Neuronal stem cell (in vitro differentiated cells): ENCODE data around the gene CACNA1C.

Experiments
- DNase-seq: peaks from one replicate; pipeline ENCODE4 v3.0.0-alpha.2; 2013; ENCODE audit warnings: low spot score
- H2AFZ ChIP-seq: one replicate; pipeline ENCODE4 v1.6.1; 2013; ENCODE audit warnings: mild to moderate bottlenecking, low read length, inconsistent platforms
- H2AK5ac ChIP-seq: 2 replicates; pipeline ENCODE4 v1.6.1; 2013; ENCODE audit warnings: low read depth, mild to moderate bottlenecking, inconsistent platforms, low read length, moderate library complexity, mixed read lengths
- H2BK120ac ChIP-seq: 2 replicates; pipeline ENCODE4 v1.6.1; 2013; ENCODE audit warnings: low read depth, mild to moderate bottlenecking, inconsistent platforms, low read length, moderate library complexity, mixed read lengths
- H2BK12ac ChIP-seq: one replicate; pipeline ENCODE4 v1.6.1; 2013; ENCODE audit warnings: low read length, inconsistent platforms
- H2BK15ac ChIP-seq: 2 replicates; pipeline ENCODE4 v1.6.1; 2013; ENCODE audit warnings: mild to moderate bottlenecking, low read length, inconsistent platforms, mixed read lengths
- H2BK5ac ChIP-seq: one replicate; pipeline ENCODE4 v1.6.1; 2013; ENCODE audit warnings: inconsistent platforms, mild to moderate bottlenecking, low read length, moderate library complexity
- H3K14ac ChIP-seq: one replicate; pipeline ENCODE4 v1.6.1; 2013; ENCODE audit warnings: low read length, inconsistent platforms
- H3K18ac ChIP-seq: 2 replicates; pipeline ENCODE4 v1.6.1; 2013; ENCODE audit warnings: low read length, inconsistent platforms
- H3K23ac ChIP-seq: 2 replicates; pipeline ENCODE4 v1.6.1; 2013; ENCODE audit warnings: low read depth, mild to moderate bottlenecking, mixed read lengths, low read length, inconsistent platforms; ENCODE audit not compliant: poor library complexity
- H3K27ac ChIP-seq: replicated peaks from 3 replicates; pipeline ENCODE4 v1.5.1; 2013; ENCODE audit warnings: low read length, inconsistent platforms
- H3K27me3 ChIP-seq, 3 experiments: 2 replicates each; pipeline ENCODE4 v1.6.1; 2013; ENCODE audit warnings: low read length in 3 of 3, mild to moderate bottlenecking in 2 of 3, inconsistent platforms in 1 of 3, low read depth in 1 of 3, mixed read lengths in 1 of 3, moderate library complexity in 1 of 3; ENCODE audit not compliant: control insufficient read depth in 3 of 3, insufficient read depth in 3 of 3
- H3K36me3 ChIP-seq, 2 donors: replicated peaks in 1 of 2; 2 replicates each; pipeline ENCODE4 v1.6.1; 2013; ENCODE audit warnings: low read length in 2 of 2; ENCODE audit not compliant: control insufficient read depth in 2 of 2, insufficient read depth in 2 of 2
- H3K4ac ChIP-seq: 2 replicates; pipeline ENCODE4 v1.6.1; 2013; ENCODE audit warnings: inconsistent platforms, mild to moderate bottlenecking, low read length, moderate library complexity
- H3K4me1 ChIP-seq, 2 donors: 1 replicate in 1 of 2; 2 replicates in 1 of 2; pipeline ENCODE4 v1.6.1; 2013; ENCODE audit warnings: low read length in 2 of 2, low read depth in 1 of 2; ENCODE audit not compliant: control insufficient read depth in 2 of 2, insufficient read depth in 1 of 2
- H3K4me2 ChIP-seq: one replicate; pipeline ENCODE4 v1.6.1; 2013; ENCODE audit warnings: mild to moderate bottlenecking, low read length, inconsistent platforms; ENCODE audit not compliant: insufficient read depth, poor library complexity, severe bottlenecking
- H3K4me3 ChIP-seq, 2 donors: 2 replicates each; pipeline ENCODE4 v1.5.1; 2013; ENCODE audit warnings: low read length in 2 of 2, mild to moderate bottlenecking in 2 of 2, inconsistent platforms in 1 of 2, moderate library complexity in 1 of 2
- H3K79me1 ChIP-seq: one replicate; pipeline ENCODE4 v1.6.1; 2013; ENCODE audit warnings: low read depth, mild to moderate bottlenecking, inconsistent platforms, low read length, moderate library complexity
- H3K9ac ChIP-seq: one replicate; pipeline ENCODE4 v1.6.1; 2013; ENCODE audit warnings: mild to moderate bottlenecking, low read depth, low read length, inconsistent platforms; ENCODE audit not compliant: poor library complexity
- H3K9me3 ChIP-seq, 2 donors: replicated peaks in 1 of 2; 2 replicates each; pipeline versions ENCODE3 to v1.6.1; 2013; ENCODE audit warnings: low read length in 2 of 2, mild to moderate bottlenecking in 2 of 2, inconsistent platforms in 1 of 2, low read depth in 1 of 2, mixed read lengths in 1 of 2, moderate library complexity in 1 of 2; ENCODE audit not compliant: control insufficient read depth in 2 of 2, insufficient read depth in 1 of 2
- H4K8ac ChIP-seq: one replicate; pipeline ENCODE4 v1.6.1; 2013; ENCODE audit warnings: low read depth, mild to moderate bottlenecking, inconsistent platforms, low read length, moderate library complexity
- H4K91ac ChIP-seq: one replicate; pipeline ENCODE4 v1.6.1; 2013; ENCODE audit warnings: low read length, low read depth, mild to moderate bottlenecking, inconsistent platforms; ENCODE audit not compliant: poor library complexity
- WGBS, 2 donors: extraction: QIAGEN DNeasy Blood & Tissue Kit; methylation state at CpG; one replicate each; pipeline ENCODE4 v1.1.7; 2013; ENCODE audit warnings: missing lambda C conversion rate in 2 of 2, mixed read lengths in 1 of 2; ENCODE audit not compliant: insufficient read length in 2 of 2, insufficient replicate concordance in 1 of 2; ENCODE audit errors: extremely low coverage in 2 of 2; 5-methylcytosine and 5-hydroxymethylcytosine counted together

CACNA1C gene

DNA sequence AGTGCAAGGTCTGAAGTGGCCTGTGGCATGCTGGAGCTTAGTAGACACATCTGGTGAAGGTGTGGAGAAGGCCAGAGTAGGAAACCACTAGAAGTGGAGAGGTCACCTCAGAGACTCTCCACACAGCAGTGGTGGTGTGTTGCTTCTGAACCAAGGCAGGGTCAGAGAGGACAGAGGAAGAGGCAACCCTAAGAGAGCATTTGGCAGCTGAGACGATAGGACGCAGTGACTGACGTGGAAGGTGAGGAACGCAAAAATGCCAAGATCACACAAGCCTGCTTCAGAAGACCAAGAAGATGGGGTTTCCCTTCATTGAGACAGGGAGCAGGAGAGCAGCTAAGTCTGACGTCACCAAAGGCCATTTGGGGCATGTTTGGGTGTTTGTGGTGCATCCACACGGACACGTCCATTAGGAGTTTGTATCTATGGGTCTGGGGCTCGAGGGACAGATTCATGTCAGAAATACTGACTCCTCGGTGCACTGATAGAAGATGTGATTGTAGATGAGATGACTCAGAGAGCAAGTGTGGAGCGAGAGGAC, 338.1 kb downstream of the CACNA1C start:
- Histone ChIP-seq H3K27me3 (no peaks in the 10 kb centered on the region), H3K4me1 (peaks cover 0 to 2% of the 10 kb centered on the region in 2 donors), H2BK15ac (no peak overlapping the region), H3K4ac (no peak overlapping the region), H2BK120ac (no peak overlapping the region), H3K36me3 (no peaks in the 10 kb centered on the region), H2AK5ac (no peak overlapping the region), H2AFZ (no peak overlapping the region), H4K91ac (no peak overlapping the region), H2BK12ac (no peak overlapping the region), H2BK5ac (no peak overlapping the region), H3K4me3 (no peak overlapping the region), H3K18ac (no peak overlapping the region), H3K27ac (no peak overlapping the region), H3K14ac (no peak overlapping the region), H3K79me1 (no peaks in the 10 kb centered on the region), H4K8ac (no peak overlapping the region), H3K23ac (no peak overlapping the region), H3K4me2 (no peak overlapping the region), H3K9me3 (no peaks in the 10 kb centered on the region), H3K9ac (no peak overlapping the region)
- no CpG with 5 or more reads among the region's 10 CpGs for WGBS, 2 donors
- no peak for DNase-seq

GRCh38 chr12:2391740-2392331, 339.0 kb downstream of the CACNA1C start:
- H3K27me3 ChIP-seq, result no peaks in the 10 kb centered on the region
- no peak overlapping the region for H3K23ac ChIP-seq
- no peak overlapping the region for H2AK5ac ChIP-seq
- H3K36me3 ChIP-seq, result no peaks in the 10 kb centered on the region
- H3K4me2 ChIP-seq, result no peak overlapping the region
- H3K14ac ChIP-seq, result no peak overlapping the region
- no CpG with 5 or more reads among the region's 9 CpGs for WGBS, 2 donors
- no peak overlapping the region for H4K91ac ChIP-seq
- no peak overlapping the region for H2BK5ac ChIP-seq
- H3K79me1 ChIP-seq, result no peaks in the 10 kb centered on the region
- H3K4me1 ChIP-seq, result no peaks in the 10 kb centered on the region
- no peak overlapping the region for H2AFZ ChIP-seq
- no peak overlapping the region for H3K18ac ChIP-seq
- H2BK120ac ChIP-seq, result no peak overlapping the region
- no peak overlapping the region for H2BK12ac ChIP-seq
- H4K8ac ChIP-seq, result no peak overlapping the region
- H2BK15ac ChIP-seq, result no peak overlapping the region
- H3K9me3 ChIP-seq, result no peaks in the 10 kb centered on the region
- no peak for DNase-seq
- H3K27ac ChIP-seq, result no peak overlapping the region
- no peak overlapping the region for H3K4me3 ChIP-seq
- no peak overlapping the region for H3K4ac ChIP-seq
- no peak overlapping the region for H3K9ac ChIP-seq

- no CpG with 5 or more reads among the region's 4 CpGs for WGBS, 2 donors
- H2BK120ac ChIP-seq, result no peak overlapping the region
- no peaks in the 10 kb centered on the region for H3K27me3 ChIP-seq
- no peak overlapping the region for H2AK5ac ChIP-seq
- no peak overlapping the region for H4K91ac ChIP-seq
- DNase-seq, result no peak
- H2BK5ac ChIP-seq, result no peak overlapping the region
- H3K9ac ChIP-seq, result peak overlapping the region; percentile 1
- no peak overlapping the region for H3K27ac ChIP-seq
- no peaks in the 10 kb centered on the region for H3K9me3 ChIP-seq
- H3K4me3 ChIP-seq, result no peak overlapping the region
- peak overlapping the region; percentile 42 for H3K18ac ChIP-seq
- peak overlapping the region; percentile 4 for H3K23ac ChIP-seq
- H3K4me2 ChIP-seq, result no peak overlapping the region
- H3K14ac ChIP-seq, result peak overlapping the region; percentile 91
- H4K8ac ChIP-seq, result no peak overlapping the region
- no peaks in the 10 kb centered on the region for H3K36me3 ChIP-seq
- H2BK12ac ChIP-seq, result no peak overlapping the region
- no peaks in the 10 kb centered on the region for H3K79me1 ChIP-seq
- H3K4ac ChIP-seq, result no peak overlapping the region
- no peaks in the 10 kb centered on the region for H3K4me1 ChIP-seq
- H2BK15ac ChIP-seq, result no peak overlapping the region
- no peak overlapping the region for H2AFZ ChIP-seq
Observed at GRCh38 chr12:2393016-2393415, 340.2 kb downstream of the CACNA1C start.

GRCh38 chr12:2393996-2394395, 341.2 kb downstream of the CACNA1C start:
- Histone ChIP-seq H3K79me1 (no peaks in the 10 kb centered on the region), H3K27ac (no peak overlapping the region), H4K8ac (no peak overlapping the region), H3K18ac (no peak overlapping the region), H3K23ac (no peak overlapping the region), H3K4me3 (no peak overlapping the region), H3K14ac (no peak overlapping the region), H3K4ac (no peak overlapping the region), H4K91ac (no peak overlapping the region), H2BK120ac (no peak overlapping the region), H3K4me1 (no peaks in the 10 kb centered on the region), H2AK5ac (no peak overlapping the region), H3K36me3 (no peaks in the 10 kb centered on the region), H3K4me2 (no peak overlapping the region), H3K9me3 (no peaks in the 10 kb centered on the region), H3K9ac (no peak overlapping the region), H2BK15ac (no peak overlapping the region), H2AFZ (no peak overlapping the region), H3K27me3 (no peaks in the 10 kb centered on the region), H2BK5ac (no peak overlapping the region), H2BK12ac (no peak overlapping the region)
- DNase-seq, result no peak
- no CpG with 5 or more reads among the region's 6 CpGs for WGBS, 2 donors
